Measurements from ENCODE around the gene THADA. TPM values are rescaled to one million over a fixed set of nuclear protein-coding genes. Genes with fewer than 3 reads are reported as not detected.
"Not testable (repeated sequence)": the region's sequence is repeated elsewhere in the genome, so short reads cannot be mapped to it uniquely, and the experiment has no call there.

The THADA gene
- polyA plus RNA-seq, 1 donor (not counting 4 experiments of a cell fraction or from before 2014, with no cell fraction given) = 22.6 TPM

- peaks cover 2 to 3% of the 10 kb centered on the region in 2 experiments for H3K36me3 ChIP-seq (ENCODE audit: control insufficient read depth in 2 of 2, extremely low read depth in 1 of 2, insufficient read depth in 2 of 2, low read length in 2 of 2)
- H3K4me3 ChIP-seq (ENCODE audit: control insufficient read depth in 2 of 3, extremely low read depth in 1 of 3, insufficient read depth in 2 of 3, low read depth in 1 of 3, low read length in 3 of 3) = no peak overlapping the region
- dilution Hi-C loops (cut with MboI; ENCODE audit: extremely low pct_ligation_motif_present, low sequenced_read_pairs) = no loop called here
- peaks cover under 1% of the 10 kb centered on the region for H3K4me1 ChIP-seq (ENCODE audit: control insufficient read depth, extremely low read depth, insufficient read depth, low read length)
- DNase-seq (ENCODE audit: low read depth, low spot score) = no peak
- H4K20me1 ChIP-seq (ENCODE audit: control insufficient read depth, extremely low read depth, insufficient read depth, low read length) = no peaks in the 10 kb centered on the region
- H3K9me1 ChIP-seq (ENCODE audit: control insufficient read depth, extremely low read depth, insufficient read depth, low read length) = no peaks in the 10 kb centered on the region
- no peak overlapping the region for H3K9ac ChIP-seq (ENCODE audit: control insufficient read depth, extremely low read depth, insufficient read depth, low read length)
- no peaks in the 10 kb centered on the region for H3K27me3 ChIP-seq (ENCODE audit: control insufficient read depth, extremely low read depth, insufficient read depth, low read length)
- no peaks in the 10 kb centered on the region for H3K79me2 ChIP-seq (ENCODE audit: control insufficient read depth, insufficient read depth, low read length)
- no peak overlapping the region for H3K4me2 ChIP-seq (ENCODE audit: control insufficient read depth, extremely low read depth, insufficient read depth, low read depth, low read length)
- H3K27ac ChIP-seq (ENCODE audit: control insufficient read depth, insufficient read depth, low read length) = no peak overlapping the region
- no peak overlapping the region for H2AFZ ChIP-seq (ENCODE audit: control insufficient read depth, low read length)
- H3K9me3 ChIP-seq (ENCODE audit: control insufficient read depth, low read depth, low read length) = no peaks in the 10 kb centered on the region
- TF ChIP-seq CTCF (optimal IDR thresholded peaks at IDR 0.05 in 1 of 3, IDR thresholded peaks at IDR 0.05 in 1 of 3, conservative IDR thresholded peaks at IDR 0.05 in 1 of 3; ENCODE audit: extremely low read depth in 1 of 3, insufficient read depth in 2 of 3, low read length in 3 of 3) = no peak
- TF ChIP-seq EZH2 (IDR thresholded peaks at IDR 0.05; ENCODE audit: low read length) = no peak
- FAIRE-seq = no peak
These were observed 198.4 kb downstream of the THADA start for GRCh38 chr2:43397411-43397810.

- H3K27ac ChIP-seq (ENCODE audit: control insufficient read depth, insufficient read depth, low read length); H3K4me1 ChIP-seq (ENCODE audit: control insufficient read depth, extremely low read depth, insufficient read depth, low read length); H3K27me3 ChIP-seq (ENCODE audit: control insufficient read depth, extremely low read depth, insufficient read depth, low read length); DNase-seq (ENCODE audit: low read depth, low spot score); H2AFZ ChIP-seq (ENCODE audit: control insufficient read depth, low read length); H3K79me2 ChIP-seq (ENCODE audit: control insufficient read depth, insufficient read depth, low read length); H3K36me3 ChIP-seq (ENCODE audit: control insufficient read depth in 2 of 2, extremely low read depth in 1 of 2, insufficient read depth in 2 of 2, low read length in 2 of 2); H3K9ac ChIP-seq (ENCODE audit: control insufficient read depth, extremely low read depth, insufficient read depth, low read length); H4K20me1 ChIP-seq (ENCODE audit: control insufficient read depth, extremely low read depth, insufficient read depth, low read length); H3K9me1 ChIP-seq (ENCODE audit: control insufficient read depth, extremely low read depth, insufficient read depth, low read length); FAIRE-seq; H3K9me3 ChIP-seq (ENCODE audit: control insufficient read depth, low read depth, low read length); H3K4me2 ChIP-seq (ENCODE audit: control insufficient read depth, extremely low read depth, insufficient read depth, low read depth, low read length); H3K4me3 ChIP-seq (ENCODE audit: control insufficient read depth in 2 of 3, extremely low read depth in 1 of 3, insufficient read depth in 2 of 3, low read depth in 1 of 3, low read length in 3 of 3); dilution Hi-C loops (cut with MboI; ENCODE audit: extremely low pct_ligation_motif_present, low sequenced_read_pairs): not testable (repeated sequence)
These were observed 199.5 kb downstream of the THADA start for GRCh38 chr2:43396344-43396743.

GRCh38 chr2:43393918-43394317 lies 201.9 kb downstream of the THADA start:
- Histone ChIP-seq H3K27me3 (ENCODE audit: control insufficient read depth, extremely low read depth, insufficient read depth, low read length) (no peaks in the 10 kb centered on the region), H3K9me1 (ENCODE audit: control insufficient read depth, extremely low read depth, insufficient read depth, low read length) (no peaks in the 10 kb centered on the region), H2AFZ (ENCODE audit: control insufficient read depth, low read length) (no peak overlapping the region), H3K79me2 (ENCODE audit: control insufficient read depth, insufficient read depth, low read length) (no peaks in the 10 kb centered on the region), H4K20me1 (ENCODE audit: control insufficient read depth, extremely low read depth, insufficient read depth, low read length) (no peaks in the 10 kb centered on the region), H3K27ac (ENCODE audit: control insufficient read depth, insufficient read depth, low read length) (no peak overlapping the region), H3K9me3 (ENCODE audit: control insufficient read depth, low read depth, low read length) (no peaks in the 10 kb centered on the region), H3K9ac (ENCODE audit: control insufficient read depth, extremely low read depth, insufficient read depth, low read length) (no peak overlapping the region), H3K4me2 (ENCODE audit: control insufficient read depth, extremely low read depth, insufficient read depth, low read depth, low read length) (no peak overlapping the region), H3K36me3 (ENCODE audit: control insufficient read depth in 2 of 2, extremely low read depth in 1 of 2, insufficient read depth in 2 of 2, low read length in 2 of 2) (peaks cover 2 to 3% of the 10 kb centered on the region in 2 experiments), H3K4me3 (ENCODE audit: control insufficient read depth in 2 of 3, extremely low read depth in 1 of 3, insufficient read depth in 2 of 3, low read depth in 1 of 3, low read length in 3 of 3) (no peak overlapping the region), H3K4me1 (ENCODE audit: control insufficient read depth, extremely low read depth, insufficient read depth, low read length) (no peaks in the 10 kb centered on the region)
- TF ChIP-seq EZH2 (IDR thresholded peaks at IDR 0.05; ENCODE audit: low read length) = no peak
- TF ChIP-seq CTCF (optimal IDR thresholded peaks at IDR 0.05 in 1 of 3, IDR thresholded peaks at IDR 0.05 in 1 of 3, conservative IDR thresholded peaks at IDR 0.05 in 1 of 3; ENCODE audit: extremely low read depth in 1 of 3, insufficient read depth in 2 of 3, low read length in 3 of 3) = no peak
- FAIRE-seq = no peak
- no peak for DNase-seq (ENCODE audit: low read depth, low spot score)
- dilution Hi-C loops (cut with MboI; ENCODE audit: extremely low pct_ligation_motif_present, low sequenced_read_pairs) = no loop called here

Data from keratinocyte (primary cell).